Measurements from ENCODE around the gene NDFIP1. TPM values are rescaled to one million over a fixed set of nuclear protein-coding genes. Genes with fewer than 3 reads are reported as not detected.

The NDFIP1 gene
- total and polyA plus RNA-seq, 2 experiments from 2014 or later: 63.8 to 85.0 TPM

- DNase-seq (ENCODE audit: low spot score): no peak
- H3K4me3 ChIP-seq: no peak overlapping the region
- H3K27ac ChIP-seq: no peak overlapping the region
- no peaks in the 10 kb centered on the region for H4K20me1 ChIP-seq (ENCODE audit: insufficient read depth, poor library complexity, severe bottlenecking)
- H3K27me3 ChIP-seq: no peaks in the 10 kb centered on the region
- no peaks in the 10 kb centered on the region for H3K9me3 ChIP-seq (ENCODE audit: low read depth)
- H3K4me1 ChIP-seq (ENCODE audit: insufficient read depth): no peaks in the 10 kb centered on the region
- WGBS (ENCODE audit: low lambda C conversion rate, missing lambda C conversion rate): 79% methylated on average over 5 of the region's 5 CpGs
- no peaks in the 10 kb centered on the region for H3K9me2 ChIP-seq (replicated peaks; ENCODE audit: insufficient read depth)
- no peak overlapping the region for H3K4me2 ChIP-seq
- H2AFZ ChIP-seq: no peak overlapping the region
- H3K79me2 ChIP-seq: no peaks in the 10 kb centered on the region
- H3K36me3 ChIP-seq (replicated peaks; ENCODE audit: insufficient read depth, low read depth): no peaks in the 10 kb centered on the region
- TF ChIP-seq CTCF (IDR thresholded peaks at IDR 0.05; ENCODE audit: poor library complexity) (no peak), EZH2phosphoT487 (IDR thresholded peaks at IDR 0.05; ENCODE audit: low read depth, severe bottlenecking, unreplicated experiment) (no peak), EZH2 (IDR thresholded peaks at IDR 0.05; ENCODE audit: borderline replicate concordance) (no peak)
These were observed 48.4 kb downstream of the NDFIP1 start for GRCh38 chr5:142156839-142157463.

- H3K4me2 ChIP-seq: no peak overlapping the region
- H3K9me2 ChIP-seq (replicated peaks; ENCODE audit: insufficient read depth): no peaks in the 10 kb centered on the region
- DNase-seq (ENCODE audit: low spot score): no peak
- H3K79me2 ChIP-seq: no peaks in the 10 kb centered on the region
- no peak overlapping the region for H3K4me3 ChIP-seq
- no peaks in the 10 kb centered on the region for H3K36me3 ChIP-seq (replicated peaks; ENCODE audit: insufficient read depth, low read depth)
- no peaks in the 10 kb centered on the region for H3K27me3 ChIP-seq
- TF ChIP-seq CTCF (IDR thresholded peaks at IDR 0.05; ENCODE audit: poor library complexity): no peak
- TF ChIP-seq EZH2phosphoT487 (IDR thresholded peaks at IDR 0.05; ENCODE audit: low read depth, severe bottlenecking, unreplicated experiment): no peak
- no peak for TF ChIP-seq EZH2 (IDR thresholded peaks at IDR 0.05; ENCODE audit: borderline replicate concordance)
- H4K20me1 ChIP-seq (ENCODE audit: insufficient read depth, poor library complexity, severe bottlenecking): no peaks in the 10 kb centered on the region
- no peak overlapping the region for H2AFZ ChIP-seq
- H3K9me3 ChIP-seq (ENCODE audit: low read depth): no peaks in the 10 kb centered on the region
- no peak overlapping the region for H3K27ac ChIP-seq
- no peaks in the 10 kb centered on the region for H3K4me1 ChIP-seq (ENCODE audit: insufficient read depth)
These were observed 50.8 kb downstream of the NDFIP1 start for GRCh38 chr5:142159354-142159753.

GRCh38 chr5:142164315-142164714, 55.7 kb downstream of the NDFIP1 start:
- WGBS (ENCODE audit: low lambda C conversion rate, missing lambda C conversion rate): 75% methylated on average over 5 of the region's 5 CpGs

More at GRCh38 chr5:142164315-142164714, 55.7 kb downstream of the NDFIP1 start:
- H3K4me3 ChIP-seq: no peak overlapping the region
- TF ChIP-seq EZH2 (IDR thresholded peaks at IDR 0.05; ENCODE audit: borderline replicate concordance) (no peak), CTCF (IDR thresholded peaks at IDR 0.05; ENCODE audit: poor library complexity) (no peak), EZH2phosphoT487 (IDR thresholded peaks at IDR 0.05; ENCODE audit: low read depth, severe bottlenecking, unreplicated experiment) (no peak)
- H3K4me1 ChIP-seq (ENCODE audit: insufficient read depth): peaks cover 10% of the 10 kb centered on the region
- H3K79me2 ChIP-seq: no peaks in the 10 kb centered on the region
- no peak for DNase-seq (ENCODE audit: low spot score)
- H2AFZ ChIP-seq: no peak overlapping the region
- no peak overlapping the region for H3K27ac ChIP-seq
- no peaks in the 10 kb centered on the region for H4K20me1 ChIP-seq (ENCODE audit: insufficient read depth, poor library complexity, severe bottlenecking)
- no peaks in the 10 kb centered on the region for H3K36me3 ChIP-seq (replicated peaks; ENCODE audit: insufficient read depth, low read depth)
- H3K4me2 ChIP-seq: no peak overlapping the region
- H3K9me3 ChIP-seq (ENCODE audit: low read depth): no peaks in the 10 kb centered on the region
- H3K27me3 ChIP-seq: no peaks in the 10 kb centered on the region
- H3K9me2 ChIP-seq (replicated peaks; ENCODE audit: insufficient read depth): no peaks in the 10 kb centered on the region
